HTERT RPE-1 (cell line): ENCODE measurements around the gene TLE3.

Source experiments
- in situ Hi-C: fragments of 300-500 bp; cut with MboI; formaldehyde crosslinking; loops from 4 replicates; pipeline ENCODE4 v1.14.3; 2020; ENCODE audit warnings: low sequenced_read_pairs

The TLE3 gene

DNA sequence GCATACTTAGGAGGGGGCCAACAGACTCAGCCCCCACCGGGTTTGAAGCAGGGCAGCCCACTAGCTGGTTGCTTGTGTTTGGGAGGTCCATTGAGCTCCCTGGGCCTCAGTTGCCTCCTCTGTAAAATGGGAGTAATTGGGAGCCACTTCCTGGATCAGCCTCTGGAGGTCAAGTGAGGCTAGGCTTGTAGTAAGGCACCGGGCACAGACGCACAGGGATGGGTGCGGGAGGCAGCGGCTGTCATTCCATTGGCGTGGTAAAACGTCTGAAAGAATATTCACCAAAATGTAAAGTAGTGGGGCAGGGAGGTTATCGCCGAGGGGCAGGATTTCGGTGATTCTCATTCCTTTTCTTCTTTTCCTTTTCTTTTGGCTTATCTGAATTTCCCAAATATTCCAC is 64.6 kb downstream of the TLE3 start:
- in situ Hi-C loops = no loop called here

- in situ Hi-C loops = no loop called here
Measured at GRCh38 chr15:70032509-70032908, 65.2 kb downstream of the TLE3 start.

GRCh38 chr15:70031713-70032112 is 66.0 kb downstream of the TLE3 start:
- in situ Hi-C loops = no loop called here

DNA sequence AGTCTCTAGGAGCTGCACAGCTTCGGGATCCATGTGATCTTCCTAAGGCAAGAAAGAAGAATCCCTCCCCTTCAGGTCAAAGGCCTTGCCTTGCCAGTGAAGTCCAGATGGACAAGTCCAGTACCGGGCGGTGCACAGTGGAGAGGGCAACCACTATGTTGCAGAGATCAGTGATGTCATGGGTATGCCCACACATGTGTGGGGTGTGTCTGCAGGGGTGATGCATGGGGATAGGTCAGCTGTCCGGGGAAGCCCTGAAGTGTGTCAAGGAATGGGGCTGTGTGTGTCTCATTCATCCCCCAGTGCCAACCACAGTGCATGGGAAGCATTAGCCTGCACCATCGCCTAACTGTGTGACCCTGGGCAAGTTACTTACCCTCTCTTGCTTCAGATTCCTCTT is 66.5 kb downstream of the TLE3 start:
- in situ Hi-C loops = no loop called here

- in situ Hi-C loops = no loop called here
Measured at GRCh38 chr15:70030851-70031250, 66.9 kb downstream of the TLE3 start.

DNA sequence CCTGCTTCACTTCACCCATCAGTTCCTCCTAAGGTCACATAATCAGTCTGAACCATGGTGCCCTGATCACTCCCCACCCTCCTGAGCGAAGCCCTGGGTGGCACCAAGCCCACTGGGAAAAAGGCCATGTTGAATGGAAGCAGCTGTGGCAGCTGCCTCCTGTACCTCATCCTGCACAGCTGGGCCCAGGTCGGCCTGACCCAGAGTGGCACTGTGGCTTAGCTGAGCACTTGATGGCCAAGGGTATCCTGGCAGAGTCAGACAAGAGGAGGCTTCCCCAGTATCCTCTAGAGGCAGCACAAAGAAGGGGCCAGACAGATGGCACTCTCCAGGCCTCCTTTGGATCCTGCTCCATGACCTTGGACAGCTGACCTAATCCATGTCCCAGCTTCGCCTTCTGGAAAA is 68.4 kb downstream of the TLE3 start:
- in situ Hi-C loops = no loop called here

DNA sequence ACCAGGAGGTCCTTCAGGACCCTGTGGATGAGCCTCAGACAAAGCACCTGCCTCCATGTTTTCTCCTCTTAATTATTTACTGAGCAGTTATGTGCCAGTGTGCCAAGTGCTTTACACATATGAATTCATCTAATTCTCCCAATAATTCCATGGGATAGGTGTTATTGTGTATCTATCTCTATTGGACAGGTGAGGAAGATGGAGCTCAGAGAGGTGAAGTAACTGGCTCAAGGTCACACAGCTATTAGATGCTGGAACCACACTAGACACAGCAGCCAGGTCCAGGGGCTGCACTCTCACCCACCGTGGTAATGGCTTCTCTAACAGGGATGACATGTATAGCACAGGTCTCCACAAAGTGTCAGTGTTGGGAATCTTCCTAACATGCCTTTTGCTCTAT is 70.2 kb downstream of the TLE3 start:
- in situ Hi-C loops = no loop called here

DNA sequence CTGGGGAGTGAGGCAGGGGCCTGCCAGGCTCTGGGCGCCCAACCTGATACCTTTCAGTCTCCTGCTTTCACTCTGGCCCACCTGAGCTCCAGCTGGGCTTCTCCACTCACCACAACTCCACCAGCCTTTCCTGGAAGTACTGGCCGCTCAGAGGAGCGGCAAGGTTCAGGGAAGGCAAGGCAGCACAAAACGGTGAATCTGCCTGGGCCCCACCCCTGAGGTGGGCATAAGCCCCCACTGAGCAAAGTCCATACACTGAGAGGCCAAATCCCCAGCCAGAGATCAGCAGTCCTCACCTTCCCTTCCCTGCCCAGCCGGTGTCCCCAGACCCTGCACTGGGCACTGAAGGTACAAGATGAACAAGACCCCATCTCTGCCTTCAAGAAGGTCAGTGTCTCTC is 70.7 kb downstream of the TLE3 start:
- in situ Hi-C loops = no loop called here

DNA sequence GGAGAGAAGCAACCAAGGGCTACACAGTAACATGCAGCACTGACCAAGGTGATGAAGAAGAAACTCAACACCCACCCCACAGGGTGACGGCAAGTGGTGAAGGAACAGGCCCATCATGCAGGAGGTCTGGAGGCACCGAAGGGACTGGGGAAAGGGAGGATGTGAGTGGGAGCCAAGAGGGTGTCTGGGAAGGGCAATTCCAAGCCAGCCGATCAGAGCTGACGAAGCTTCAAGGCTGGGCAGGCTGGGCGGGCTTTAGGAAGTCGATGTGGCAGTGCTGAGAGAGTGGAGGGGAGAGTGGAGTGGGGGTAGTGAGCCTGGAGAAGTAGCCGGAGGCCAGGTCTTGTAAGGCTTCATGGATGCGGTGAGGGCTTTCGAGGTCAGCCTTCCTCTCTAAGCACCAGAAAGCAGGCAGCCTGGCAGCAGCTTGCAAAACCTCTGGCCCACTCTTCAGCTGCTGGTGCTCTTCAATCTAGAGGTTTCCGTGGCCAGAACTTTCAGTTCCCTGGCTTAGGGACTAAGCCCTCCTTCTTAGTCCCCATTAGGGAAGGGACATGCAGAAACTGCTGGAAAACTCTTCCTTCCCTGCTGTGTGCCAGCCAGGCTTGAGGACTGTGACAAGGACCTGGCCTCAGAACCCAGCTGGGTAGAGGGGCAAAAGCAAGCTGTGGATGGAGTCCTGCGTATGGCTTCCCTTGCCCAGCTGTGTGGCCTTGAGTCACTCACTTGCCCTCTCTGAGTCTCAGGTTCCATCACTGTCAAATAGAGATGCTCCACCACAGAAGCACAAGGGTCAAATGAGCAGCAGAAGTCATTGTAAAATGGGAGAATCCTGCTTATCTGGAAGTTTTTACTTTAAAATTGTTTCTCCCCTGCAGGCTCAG is 72.1 kb downstream of the TLE3 start:
- in situ Hi-C loops = no loop called here

DNA sequence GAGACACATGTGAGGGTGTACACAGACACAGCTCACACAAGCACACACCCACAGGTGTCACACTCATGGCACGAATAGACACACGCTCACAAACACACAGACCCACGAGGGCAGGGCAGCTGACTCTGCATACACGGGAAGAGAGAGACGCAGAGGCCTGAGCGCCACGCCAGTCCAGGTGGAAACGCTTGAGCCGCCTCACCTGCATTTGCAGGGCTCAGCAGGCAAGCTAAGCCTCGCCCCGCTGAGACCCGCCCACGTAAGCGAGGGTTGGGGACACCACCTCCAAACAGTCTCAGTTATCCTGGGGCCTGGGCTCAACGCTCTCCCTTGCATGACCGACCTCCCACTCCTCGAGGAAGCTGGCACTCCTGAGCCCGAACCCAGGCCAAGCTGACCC is 73.2 kb downstream of the TLE3 start:
- in situ Hi-C loops = no loop called here

DNA sequence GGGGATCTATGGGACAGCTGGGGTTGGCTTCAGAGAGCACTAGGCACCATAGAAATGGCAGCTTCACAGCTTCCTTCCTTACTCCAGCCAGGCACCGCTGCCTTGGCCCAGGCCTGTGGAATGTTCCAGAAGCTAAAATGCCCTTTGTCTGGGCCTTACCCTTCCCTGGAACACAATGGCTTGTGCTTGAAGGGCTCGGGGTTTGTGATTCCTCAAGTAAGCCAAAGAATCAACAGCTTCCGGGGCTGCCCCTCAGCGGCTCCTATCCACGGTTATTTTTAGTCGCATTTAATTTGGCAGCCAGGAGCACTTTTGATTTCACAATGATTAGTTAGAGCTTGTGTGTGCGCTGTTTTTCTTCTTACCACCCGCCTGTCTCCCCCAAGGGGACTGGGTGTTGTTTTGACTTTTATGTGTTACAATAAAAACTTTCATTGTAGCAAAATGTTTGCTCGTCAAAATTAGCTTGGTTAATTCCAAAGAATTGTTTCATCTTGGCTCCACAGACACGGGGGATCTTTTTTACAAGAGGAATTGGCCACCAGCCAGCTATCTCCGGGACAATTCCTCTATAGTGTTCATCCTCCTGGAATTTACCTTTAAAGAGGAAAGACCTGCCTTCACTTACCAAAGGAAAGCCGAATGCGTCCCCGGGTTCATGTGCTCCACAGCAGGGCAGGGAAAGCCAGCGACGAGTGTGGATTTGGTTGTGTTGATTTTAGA is 73.8 kb downstream of the TLE3 start:
- in situ Hi-C loops = no loop called here

DNA sequence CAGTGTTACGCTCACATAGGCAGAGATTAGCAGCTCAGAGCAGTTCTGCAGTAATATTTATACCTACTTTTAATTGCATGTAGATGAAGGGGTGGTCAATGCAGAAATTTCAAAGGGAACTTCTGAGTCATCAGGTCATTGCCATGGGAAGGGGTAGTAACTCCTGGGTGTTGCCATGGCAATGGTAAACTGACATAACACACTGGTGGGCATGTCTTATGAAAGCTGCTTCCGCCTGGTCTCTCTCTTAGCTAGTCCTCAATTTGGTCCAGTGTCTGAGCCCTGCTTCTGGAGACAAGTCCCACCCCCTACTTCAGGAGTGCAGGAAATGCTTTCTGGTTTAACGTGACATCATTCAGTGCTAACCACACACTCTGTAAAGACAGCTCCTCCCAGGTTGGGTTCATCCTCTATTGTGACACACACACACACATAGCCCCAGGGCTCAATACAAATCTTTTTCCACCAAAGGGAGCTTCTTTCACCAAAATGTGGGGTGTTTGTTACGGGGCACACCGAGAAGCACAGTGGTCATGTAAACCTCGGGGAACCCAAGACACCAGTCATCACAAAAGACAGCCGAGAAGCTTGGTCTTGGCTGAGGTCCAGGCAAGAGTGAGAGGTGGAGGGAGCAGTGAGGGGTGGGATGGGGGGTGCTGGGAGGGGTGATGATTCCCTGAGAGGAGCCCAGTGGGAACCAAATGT is 74.5 kb downstream of the TLE3 start:
- in situ Hi-C loops = no loop called here

DNA sequence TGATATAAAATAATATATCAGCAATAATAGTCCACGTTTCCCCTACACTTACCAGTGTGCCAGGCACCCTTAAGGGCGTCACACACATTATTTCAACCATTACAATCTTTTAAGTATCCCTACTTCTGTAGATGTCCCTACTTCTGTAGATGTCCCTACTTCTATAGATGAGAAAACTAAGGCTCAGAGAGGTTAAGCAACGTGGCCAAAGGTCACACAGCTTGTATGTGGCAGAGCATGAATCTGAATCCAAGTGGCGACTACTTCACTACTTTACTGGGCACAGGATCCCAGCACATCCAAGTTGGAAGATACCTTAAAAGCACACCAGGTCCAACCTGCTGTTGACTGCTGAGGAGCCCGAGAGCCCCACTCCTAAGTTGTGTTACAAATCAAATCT is 77.5 kb downstream of the TLE3 start:
- in situ Hi-C loops = no loop called here

DNA sequence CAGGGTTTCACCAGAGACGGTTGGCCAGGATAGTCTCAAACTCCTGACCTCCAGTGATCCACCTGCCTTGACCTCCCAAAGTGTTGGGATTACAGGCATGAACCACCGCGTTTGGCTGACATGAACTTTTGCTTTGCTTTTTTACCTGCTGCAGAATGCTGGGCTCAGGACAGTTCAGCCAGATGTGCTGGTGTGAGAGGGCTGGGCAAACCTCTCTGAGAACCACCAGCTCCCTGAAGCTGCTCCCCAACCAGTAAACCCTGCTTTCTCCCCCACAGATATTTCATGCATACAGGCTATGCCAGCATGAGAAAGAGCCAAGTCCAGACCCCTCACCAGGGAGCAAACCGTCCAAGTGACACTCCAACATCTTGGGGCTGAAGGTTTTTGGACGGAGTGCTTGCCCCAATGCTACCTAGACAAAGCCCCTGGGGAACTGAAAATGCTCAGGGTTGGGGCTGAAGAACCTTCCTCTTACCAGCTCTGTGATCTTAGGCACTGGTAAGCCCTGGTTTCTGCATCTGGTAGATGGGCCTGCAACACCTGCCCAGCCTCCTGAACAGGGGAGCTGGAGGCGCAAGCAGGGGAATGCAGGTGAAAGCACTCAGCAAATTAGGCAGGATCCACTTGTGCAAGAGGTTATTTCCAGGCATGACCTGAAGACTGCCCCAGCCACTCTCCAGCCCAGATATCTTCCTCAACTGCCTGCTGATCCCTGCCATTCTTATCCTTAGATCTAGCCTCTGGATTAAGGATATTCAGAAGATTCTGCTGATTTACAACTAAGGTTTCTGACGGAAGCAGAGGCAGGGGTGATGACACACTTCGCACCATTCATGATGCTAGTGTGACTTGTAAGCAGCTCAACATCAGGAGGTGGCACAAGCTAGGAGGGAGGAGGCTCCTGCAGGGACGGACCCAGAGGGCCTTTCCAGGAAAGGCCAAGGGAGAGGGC is 78.8 kb downstream of the TLE3 start:
- in situ Hi-C loops = no loop called here

DNA sequence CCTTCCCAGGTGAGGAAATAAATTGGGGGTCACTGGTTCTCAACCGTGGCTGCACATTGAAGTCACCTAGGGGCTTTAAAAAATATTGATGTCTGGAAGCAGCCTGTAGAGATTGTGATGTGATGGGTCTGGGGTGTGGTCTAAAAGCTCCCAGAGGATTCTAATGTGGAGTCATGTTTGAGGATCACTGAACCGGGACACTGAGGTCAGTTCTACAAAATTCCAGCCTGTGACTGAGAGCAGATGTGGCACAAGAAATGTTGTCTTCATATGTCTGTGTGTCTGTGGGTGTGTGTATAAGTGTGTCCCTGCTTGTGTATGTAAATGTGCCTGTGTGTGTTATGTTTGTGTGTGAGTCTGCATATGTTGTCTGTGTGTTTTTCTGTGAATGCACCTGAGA is 79.9 kb downstream of the TLE3 start:
- in situ Hi-C loops = no loop called here

DNA sequence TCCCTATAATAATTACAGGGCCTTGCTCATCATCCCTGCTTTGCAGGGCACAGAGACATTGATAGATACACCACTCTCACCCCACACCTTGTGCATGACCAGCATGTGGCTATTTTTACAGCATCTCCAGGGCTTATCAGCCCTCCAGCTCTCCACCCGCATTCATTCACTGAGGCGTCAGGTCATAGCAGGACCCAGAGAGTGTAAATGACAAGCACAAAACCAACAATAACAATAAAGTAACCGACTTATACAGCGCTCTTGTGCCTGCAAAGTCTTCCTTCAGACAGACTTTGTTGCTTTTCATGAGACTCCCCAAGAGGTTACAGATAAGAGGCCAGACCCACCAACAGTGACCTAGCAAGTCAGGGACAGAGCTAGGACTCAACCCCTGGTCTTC is 80.7 kb downstream of the TLE3 start:
- in situ Hi-C loops = no loop called here

DNA sequence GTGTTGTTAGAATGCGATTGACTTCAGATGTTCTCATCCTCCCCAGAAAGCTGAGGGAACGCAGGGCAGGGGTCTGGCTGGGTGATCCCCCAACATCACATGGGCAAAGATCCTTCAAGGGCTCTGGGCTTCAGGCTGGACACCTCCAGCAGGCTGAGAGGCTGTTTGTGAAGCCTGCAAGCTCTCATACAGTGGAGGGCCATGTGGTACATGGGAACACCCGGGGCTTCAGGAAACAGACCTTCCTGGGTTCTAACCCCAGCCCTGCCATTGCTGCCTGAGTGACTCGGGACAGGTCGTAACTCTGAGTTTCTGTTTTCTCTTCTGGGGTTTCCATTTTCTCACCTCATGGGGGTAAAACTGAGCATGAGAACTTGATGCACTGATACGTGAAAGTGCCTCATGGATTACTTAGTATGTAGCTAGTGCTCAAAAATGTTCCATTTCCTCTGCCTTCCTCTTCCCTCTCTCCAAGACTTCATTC is 81.2 kb downstream of the TLE3 start:
- in situ Hi-C loops = no loop called here

- in situ Hi-C loops = no loop called here
Measured at GRCh38 chr15:70014860-70015490, 82.7 kb downstream of the TLE3 start.

GRCh38 chr15:70014331-70014730 is 83.4 kb downstream of the TLE3 start:
- in situ Hi-C loops = no loop called here
